H54 (cell line): ENCODE results near the gene MAP2K3.

Experiments used
- DNase-seq: peaks from one replicate; pipeline ENCODE4 v3.0.0; 2011; ENCODE audit warnings: low spot score, mixed read lengths; ENCODE audit not compliant: insufficient read length
- FAIRE-seq: peaks from 3 replicates; lab custom pipeline; 2011; peaks lifted over from hg19 to GRCh38; lab: Jason Lieb, UNC
- POLR2A ChIP-seq: IDR thresholded peaks from 2 replicates; pipeline ENCODE4 v1.6.1; 2011; ENCODE audit warnings: low read depth, mild to moderate bottlenecking, low read length

MAP2K3 gene

DNA sequence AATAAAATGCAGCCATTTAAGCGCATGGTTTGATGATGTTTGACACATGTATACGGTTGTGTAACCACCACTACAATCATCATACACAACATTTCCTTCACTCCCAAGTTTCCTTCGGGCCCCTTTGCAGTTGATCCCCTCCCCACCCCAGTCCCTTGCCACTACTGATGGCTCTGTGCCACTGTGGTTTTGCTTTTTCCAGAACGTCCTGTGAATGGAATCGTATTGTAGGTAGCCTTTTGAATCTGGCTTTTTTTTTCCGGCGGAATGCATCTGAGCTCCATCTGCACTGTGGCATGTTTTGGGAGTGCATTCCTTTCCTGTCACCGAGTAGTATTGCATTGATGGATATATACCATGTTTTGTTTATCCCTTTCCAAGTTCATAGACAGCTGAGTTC lies 15.1 kb upstream of the MAP2K3 start:
- DNase-seq (no peak), FAIRE-seq (no peak)
- no peak for TF ChIP-seq POLR2A

DNA sequence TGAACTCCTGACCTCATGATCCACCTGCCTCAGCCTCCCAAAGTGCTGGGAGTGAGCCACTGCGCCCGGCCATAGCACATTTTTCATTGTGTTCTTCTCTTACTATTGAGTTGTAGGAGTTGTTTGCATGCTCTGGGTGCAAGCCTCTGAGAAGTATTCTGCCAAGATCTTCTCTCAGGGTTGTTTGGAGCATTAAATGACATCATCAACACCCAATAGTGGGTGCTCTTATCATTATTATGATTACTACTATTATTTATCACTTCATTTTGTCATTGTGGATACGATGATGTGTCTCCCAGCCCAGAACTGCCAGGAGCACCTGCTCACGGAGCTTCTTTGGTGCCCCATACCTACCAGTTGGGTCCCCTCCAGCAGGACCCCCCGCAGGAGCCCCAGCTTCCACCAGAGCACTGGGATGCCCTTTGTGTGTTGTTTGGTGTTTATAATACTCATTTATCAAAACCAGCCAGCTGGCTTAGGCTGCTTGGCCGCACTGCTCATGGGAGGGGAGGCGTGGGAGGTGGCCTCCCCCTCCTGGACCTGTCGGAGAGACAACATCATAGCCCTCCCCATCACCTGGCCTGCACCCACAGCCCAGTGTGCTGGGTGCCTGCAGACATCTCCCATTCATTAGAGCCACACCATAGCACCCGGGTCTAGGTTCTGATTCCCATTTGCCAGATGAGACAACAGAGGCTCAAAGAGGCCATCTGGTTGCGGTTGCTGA lies 12.9 kb upstream of the MAP2K3 start:
- FAIRE-seq (no peak), DNase-seq (no peak)
- TF ChIP-seq POLR2A: no peak

DNA sequence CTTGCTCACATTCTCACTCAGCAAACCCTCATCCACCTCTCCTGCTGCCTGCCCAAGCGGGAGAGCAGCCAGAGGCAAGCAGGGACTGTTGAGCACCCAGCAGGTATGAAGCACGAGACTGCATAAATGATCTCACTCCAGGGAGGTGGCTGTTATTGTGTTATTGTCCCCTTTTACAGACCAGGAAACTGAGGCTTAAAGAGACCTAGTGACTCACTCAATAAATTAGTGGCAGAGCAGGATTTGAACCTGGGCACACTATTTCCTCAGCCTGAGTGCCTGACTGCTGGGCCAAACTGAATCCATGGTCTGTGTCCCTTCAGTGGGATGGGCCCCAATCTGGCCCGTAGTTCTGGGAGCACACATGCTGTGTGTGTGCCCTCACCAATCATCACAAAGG lies 12.3 kb upstream of the MAP2K3 start:
- no peak for TF ChIP-seq POLR2A
- DNase-seq (no peak), FAIRE-seq (no peak)

DNA sequence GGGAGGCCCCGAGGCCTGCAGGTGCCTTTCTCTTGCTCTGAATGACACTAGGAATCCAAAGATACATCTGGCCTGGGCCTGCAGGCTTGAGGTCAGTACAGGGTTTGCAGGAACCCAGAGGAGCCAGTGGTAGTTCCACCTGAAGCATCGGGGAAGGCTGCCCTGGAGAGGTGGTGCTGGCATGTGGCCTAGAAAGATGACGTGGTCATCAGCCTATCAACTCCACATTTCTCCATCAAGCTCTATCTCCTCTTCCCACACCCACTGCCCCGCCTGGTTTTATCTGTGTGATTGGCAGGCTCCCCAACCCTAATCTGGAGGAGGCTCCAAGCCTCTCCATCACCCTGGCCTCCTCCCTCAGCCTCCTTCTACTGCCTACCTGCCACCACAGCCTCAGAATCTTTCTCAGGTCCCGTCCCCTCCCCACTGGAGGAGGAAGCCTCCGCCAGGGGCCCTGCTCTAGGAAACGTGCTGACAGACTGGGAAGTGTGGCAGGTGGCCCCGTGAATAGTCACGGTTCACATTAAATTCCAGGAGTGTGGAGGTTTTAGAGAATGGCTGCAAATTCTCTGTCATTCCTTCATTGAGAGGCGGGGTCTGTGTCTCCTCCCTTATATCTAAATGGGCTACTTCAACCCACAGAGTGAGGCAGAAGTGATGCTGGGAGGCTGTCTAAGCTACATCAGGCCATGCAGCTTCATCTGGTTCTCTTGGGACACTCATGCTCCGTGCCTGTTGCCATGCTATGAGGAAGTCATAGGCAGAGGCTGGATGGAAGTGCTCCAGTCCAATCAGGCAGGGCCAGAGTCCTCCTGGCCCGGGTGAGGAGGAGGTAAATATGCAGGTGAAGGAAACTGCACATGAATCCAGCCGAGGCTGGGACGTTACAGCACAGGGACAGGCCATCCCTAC lies 11.4 kb upstream of the MAP2K3 start:
- no peak for DNase-seq
- no peak for TF ChIP-seq POLR2A
- FAIRE-seq: no peak

DNA sequence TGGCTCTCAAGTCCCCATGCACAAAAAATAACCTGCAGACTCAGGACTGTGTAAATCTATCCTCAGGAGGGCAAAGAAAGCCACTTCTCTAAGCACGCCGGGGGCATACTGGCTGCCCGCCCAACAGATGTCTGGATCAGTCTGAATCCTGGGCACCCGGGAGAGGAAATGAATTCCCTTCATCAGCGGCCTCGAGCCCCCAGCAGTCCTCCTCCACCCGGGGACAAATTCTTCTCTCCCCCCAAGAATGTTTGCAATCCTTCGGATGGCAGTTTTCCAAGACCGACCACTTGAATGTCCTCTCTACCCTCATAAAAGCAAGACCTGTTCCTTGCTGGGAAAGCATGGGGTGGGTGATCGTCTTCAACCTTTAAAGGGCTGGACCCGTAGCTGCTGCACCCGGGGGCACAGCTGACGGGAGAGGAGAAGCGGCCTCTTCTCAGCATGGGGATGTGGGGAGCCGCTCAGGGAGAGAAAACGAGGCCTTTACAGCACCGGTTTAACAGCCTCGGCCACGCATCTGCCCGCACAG lies 9.4 kb upstream of the MAP2K3 start:
- FAIRE-seq: no peak
- no peak for DNase-seq
- TF ChIP-seq POLR2A: no peak

DNA sequence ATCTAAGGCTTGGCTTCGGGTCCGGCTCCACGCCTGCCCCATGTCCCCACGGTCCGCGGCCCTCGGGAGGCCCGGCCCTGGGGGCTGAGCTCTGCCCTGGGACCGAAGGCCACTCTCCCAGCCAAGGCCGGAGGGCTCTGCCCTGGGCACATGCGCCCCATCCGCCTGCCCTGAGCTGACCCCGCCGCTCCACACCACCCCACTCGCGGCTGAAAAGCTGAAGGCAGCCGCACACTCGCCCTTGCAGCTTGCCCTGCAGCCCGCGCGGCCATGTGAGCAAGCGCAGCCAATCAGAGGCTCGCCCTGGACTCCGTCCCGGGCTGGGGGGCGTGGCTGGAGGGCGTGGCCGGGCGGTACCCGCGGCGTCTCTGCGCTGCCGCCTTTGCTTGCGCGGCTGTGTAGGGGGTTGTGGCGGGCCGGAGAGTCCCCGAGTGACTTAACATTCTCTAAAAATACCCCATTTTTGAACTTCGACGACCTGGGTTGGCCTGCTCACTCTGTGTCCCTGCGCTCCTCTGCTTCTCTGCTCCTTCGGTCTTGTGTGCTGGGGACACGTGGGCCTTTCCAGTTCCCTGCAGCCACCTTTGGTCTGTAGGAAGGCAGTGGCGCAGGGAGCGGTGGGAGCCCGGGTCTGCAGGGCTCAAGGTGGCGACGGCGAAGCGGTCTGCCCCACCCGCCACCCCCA lies 8.8 kb upstream of the MAP2K3 start:
- TF ChIP-seq POLR2A: peak; percentile 74
- FAIRE-seq: no peak
- DNase-seq: peak; percentile 90

DNA sequence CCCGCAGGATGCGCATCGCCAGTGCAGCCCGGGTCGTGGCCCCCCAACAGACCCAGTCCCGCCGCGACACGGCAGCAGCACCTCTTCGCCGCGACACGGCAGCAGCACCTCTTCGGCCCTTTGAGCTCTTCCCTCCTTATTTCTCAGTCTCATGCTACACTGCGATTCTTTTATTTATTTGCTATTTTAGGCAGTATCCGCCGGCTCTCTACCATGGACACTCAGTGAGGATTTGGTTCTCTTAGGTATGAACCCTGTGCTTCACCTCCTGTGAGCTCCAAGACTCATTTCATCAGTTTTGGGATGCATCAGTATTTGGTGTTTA lies 8.3 kb upstream of the MAP2K3 start:
- DNase-seq: no peak
- FAIRE-seq: no peak
- TF ChIP-seq POLR2A: no peak

DNA sequence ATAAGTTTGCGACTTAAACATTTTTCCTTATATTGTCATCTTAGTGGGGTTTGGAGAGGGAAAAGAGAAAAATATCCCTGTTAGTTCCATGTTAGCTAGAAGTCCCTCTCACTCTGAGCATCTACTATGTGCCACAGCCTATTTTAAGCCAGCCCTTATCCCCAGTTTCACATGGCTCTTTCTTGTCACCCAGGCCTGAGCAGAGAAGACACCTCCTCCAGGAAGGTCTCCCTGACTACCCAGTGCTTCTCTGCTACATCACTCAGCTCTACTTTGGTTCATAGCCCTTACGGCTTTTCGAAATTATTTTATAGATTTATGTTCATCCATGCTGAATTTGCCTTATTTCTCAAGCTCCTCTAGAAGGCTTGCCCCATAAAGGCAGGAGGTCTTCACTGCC lies 7.2 kb upstream of the MAP2K3 start:
- DNase-seq (no peak), FAIRE-seq (no peak)
- TF ChIP-seq POLR2A: no peak

DNA sequence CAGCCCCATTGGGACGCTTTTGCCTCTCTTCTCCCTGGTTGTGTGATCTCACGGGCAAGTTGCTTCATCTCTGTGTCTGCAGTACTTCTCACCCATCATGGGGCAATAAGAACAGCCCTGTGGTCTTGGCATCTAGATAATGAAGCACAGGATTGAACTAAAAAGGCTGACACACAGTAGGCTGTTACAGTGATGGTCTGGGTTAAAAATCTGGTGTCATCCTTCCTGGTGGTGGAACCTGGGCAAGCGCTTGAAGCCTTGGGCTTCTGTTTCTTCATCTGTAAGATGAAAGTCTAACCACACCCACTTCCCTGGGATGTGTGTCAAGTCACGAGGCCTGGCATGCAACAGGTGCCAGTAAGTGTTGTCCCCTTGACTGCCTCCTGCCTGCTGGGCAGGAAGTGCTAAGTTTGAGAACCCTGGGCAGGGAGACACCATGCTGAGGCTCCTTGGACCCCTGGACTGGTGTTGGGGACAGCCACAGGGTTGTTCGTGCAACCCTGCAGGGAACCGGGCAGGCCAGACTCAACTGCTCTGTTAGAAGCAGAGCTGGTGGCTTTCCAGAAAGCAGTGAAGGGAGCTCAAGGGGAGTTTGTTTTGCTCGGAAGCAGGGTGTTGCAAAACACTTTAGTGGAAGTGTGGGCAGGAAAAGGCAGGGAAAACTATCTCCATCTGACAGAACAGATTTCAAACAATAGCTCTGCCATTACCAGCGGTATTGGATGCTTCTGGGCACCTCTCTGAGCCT lies 5.9 kb upstream of the MAP2K3 start:
- no peak for TF ChIP-seq POLR2A
- DNase-seq (no peak), FAIRE-seq (no peak)

DNA sequence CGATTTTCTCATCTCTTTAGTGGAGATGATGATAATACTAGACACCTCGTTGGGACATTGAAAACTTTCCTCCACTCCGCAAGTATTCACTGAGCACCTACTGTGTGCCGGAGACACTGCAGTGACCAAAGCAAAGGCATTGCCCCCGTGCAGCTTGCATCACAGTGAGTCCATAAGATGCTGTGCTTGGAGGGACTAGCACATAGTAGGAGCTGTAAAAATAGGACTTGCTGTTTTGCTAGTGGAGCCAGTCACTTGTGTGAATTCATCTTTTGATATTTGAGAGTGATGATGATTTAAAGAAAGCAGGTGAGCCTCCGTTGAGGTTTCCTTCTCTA lies 5.3 kb upstream of the MAP2K3 start:
- no peak for DNase-seq
- TF ChIP-seq POLR2A: no peak
- FAIRE-seq: no peak

DNA sequence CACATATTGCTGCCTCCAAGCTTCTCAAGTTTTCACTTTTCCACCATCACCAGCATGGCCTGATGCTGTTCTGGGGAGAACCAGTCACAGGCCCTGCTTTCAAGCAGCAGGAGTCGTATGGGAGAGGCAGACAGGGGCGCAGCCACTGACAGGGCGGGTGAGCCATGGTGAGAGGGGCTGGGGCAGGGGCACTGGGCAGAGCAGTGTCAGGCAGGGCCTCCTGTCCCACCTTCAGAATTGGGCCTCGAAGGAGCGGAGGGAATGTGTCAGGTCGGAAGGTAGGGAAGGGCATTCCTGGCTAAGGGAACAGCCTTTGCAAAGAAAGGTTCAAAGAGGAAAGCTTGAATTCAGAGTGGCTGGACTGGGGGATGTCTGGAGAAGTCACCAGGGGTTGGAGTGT lies 4.9 kb upstream of the MAP2K3 start:
- FAIRE-seq (no peak), DNase-seq (no peak)
- TF ChIP-seq POLR2A: no peak

DNA sequence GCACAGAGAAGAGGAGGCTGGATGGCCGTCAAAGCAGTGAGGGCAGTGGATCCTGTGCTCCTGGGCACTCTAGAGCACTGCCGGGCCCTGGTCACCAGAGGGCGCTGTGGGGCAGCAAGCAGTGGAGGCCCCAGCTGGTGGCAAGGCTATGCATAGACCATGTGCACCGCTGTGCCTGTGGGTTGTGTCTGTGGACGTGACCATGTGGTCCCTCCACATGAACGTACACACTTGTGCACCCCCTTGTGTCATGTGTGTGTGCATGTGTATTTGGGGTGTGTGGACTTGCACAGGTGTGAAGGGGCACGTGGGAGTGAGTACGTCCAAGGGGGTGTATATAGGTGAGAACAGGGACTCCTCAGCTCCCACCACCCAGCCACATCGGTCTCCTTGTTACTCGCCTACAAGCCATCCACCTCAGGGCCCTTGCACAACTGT lies 4.4 kb upstream of the MAP2K3 start:
- FAIRE-seq: no peak
- DNase-seq: peak; percentile 89
- TF ChIP-seq POLR2A: no peak

DNA sequence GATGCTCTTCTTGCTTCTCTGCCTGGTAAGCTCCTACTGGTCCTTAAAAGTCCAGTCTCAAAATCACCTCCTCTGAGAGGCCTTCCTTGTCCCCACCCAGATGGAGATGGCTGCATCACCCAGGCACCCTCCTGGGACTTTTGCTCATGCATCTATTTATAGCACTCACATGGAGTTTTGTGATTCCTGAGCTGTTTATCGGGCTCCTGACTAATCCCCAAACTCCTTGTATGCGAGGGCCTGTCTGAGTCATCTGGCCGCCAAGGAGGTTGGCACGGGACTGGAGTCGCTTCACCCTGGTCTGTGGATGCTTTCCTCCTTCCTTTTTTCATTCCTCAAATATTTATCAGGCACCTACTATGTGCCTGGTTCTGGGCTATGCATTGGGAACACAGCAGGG lies 2.3 kb upstream of the MAP2K3 start:
- FAIRE-seq (no peak), DNase-seq (peak; percentile 90)
- no peak for TF ChIP-seq POLR2A
